HG02981 (cell line): ENCODE measurements around the gene KLRC4.
"Not testable (repeated sequence)": the region's sequence is repeated elsewhere in the genome, so short reads cannot be mapped to it uniquely, and the experiment has no call there.

Source experiments
- ATAC-seq: cut with Tn5 transposase; IDR thresholded peaks from one replicate; pipeline ENCODE4 v1.9.1; 2021; ENCODE audit warnings: mild to moderate bottlenecking, moderate library complexity; ENCODE audit not compliant: unreplicated experiment

The KLRC4 gene, protein sequence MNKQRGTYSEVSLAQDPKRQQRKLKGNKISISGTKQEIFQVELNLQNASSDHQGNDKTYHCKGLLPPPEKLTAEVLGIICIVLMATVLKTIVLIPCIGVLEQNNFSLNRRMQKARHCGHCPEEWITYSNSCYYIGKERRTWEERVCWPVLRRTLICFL

GRCh38 chr12:10409392-10409791 is at the start of gene KLRC4:
KLRC4 (minus strand) TSS chr12:10409757; CDS start chr12:10409575, 182 bp downstream.
- ATAC-seq: no peak

DNA sequence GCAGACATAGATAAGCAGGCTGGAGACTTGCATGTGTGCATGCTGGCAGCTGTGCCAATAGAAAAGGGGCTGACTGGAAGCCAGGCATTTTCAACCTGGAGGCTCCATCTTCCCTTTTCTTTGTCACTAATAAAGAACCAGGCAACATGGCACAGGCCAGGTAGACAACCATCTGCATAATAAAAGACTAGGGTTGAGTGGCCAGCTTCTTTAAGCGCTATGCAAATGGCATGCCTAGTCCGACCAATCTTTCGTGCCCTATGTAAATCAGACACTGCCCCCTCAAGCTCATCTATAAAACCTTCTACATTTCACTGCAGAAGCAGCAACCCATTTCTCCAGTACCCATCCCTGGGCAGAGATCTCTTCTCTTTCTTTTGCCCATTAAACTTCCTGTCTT is 48.2 kb upstream of the KLRC4 start:
- no peak for ATAC-seq

- ATAC-seq: no peak
Observed at GRCh38 chr12:10456856-10457255, 47.3 kb upstream of the KLRC4 start.

DNA sequence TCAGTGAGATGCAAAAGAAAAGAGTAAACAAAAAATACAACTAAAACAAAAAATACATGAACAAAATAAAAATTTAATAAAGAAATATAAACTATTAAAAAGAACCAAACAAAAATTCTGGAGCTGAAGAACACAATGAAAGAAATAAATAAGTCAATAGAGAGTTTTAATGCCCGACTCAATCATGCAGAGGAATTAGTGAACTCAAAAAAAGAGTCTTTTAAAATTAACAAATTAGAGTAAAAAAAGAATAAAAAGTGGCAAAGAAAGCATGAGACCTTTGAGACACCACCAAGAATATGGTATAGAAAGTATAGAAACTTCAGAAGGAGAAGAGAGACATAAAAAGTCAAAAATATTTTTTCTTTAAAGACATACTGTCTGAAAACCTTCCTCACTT is 46.2 kb upstream of the KLRC4 start:
- no peak for ATAC-seq

DNA sequence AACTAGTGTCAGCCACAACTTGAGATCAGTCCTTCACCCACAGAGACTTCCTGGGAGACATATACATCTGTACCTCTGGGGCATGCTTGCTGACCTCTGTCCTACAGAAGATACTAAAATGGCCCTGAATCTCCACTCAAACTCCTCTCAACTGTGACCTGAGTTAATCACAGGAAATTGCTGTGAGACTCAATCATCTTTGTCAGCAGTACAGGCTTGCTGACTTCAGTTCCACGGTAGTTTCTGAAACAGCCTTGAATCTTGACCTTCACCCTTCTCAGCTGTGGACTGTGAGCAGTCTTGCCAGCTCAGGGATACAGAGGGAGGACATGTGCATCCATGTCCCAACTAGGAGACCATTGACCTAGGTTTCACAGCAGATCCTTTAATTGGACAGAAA is 45.0 kb upstream of the KLRC4 start:
- no peak for ATAC-seq

GRCh38 chr12:10453156-10453555 is 43.6 kb upstream of the KLRC4 start, which contains the start of gene KLRC1:
KLRC1 (minus strand) TSS chr12:10453377; CDS start chr12:10451156, 2,221 bp downstream.
- ATAC-seq: no peak

- no peak for ATAC-seq
Observed at GRCh38 chr12:10448236-10448635, 38.7 kb upstream of the KLRC4 start.

DNA sequence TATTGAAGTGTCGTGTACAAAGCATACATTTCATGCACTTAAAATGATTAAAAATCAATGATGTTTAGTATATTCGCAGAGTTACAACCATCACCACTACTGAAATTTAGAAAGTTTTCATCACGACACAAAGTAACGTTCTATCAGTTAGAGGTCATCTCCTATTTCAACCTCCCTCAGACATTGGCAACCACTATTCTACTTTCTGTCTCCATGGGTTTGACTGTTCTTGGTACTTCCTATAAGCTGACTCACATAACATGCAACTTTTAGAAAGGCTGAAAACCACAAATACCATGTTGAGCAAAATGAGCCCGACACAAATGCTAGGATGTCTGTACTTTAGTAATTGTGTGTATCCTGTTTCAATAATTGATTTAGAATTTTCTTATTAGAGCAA is 36.5 kb upstream of the KLRC4 start:
- not testable (repeated sequence) for ATAC-seq

DNA sequence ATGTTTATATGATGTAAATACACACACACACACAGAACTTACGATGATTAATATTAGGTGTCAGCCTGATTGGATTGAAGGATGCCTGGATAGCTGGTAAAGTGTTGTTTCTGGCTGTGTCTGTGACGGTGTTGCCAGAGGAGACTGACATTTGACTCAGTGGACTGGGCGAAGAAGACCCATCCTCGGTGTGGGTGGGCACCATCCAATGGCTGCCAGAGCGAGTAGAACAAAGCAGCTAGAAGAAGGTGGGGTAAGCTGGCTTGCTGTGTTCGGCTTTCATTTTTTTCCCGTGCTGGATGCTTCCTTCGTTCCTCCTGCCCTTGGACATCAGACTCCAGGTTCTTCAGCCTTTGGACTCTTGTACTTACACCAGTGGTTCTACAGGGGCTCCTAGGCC is 31.6 kb upstream of the KLRC4 start:
- not testable (repeated sequence) for ATAC-seq

GRCh38 chr12:10439608-10440274 is 30.2 kb upstream of the KLRC4 start:
- not testable (repeated sequence) for ATAC-seq

DNA sequence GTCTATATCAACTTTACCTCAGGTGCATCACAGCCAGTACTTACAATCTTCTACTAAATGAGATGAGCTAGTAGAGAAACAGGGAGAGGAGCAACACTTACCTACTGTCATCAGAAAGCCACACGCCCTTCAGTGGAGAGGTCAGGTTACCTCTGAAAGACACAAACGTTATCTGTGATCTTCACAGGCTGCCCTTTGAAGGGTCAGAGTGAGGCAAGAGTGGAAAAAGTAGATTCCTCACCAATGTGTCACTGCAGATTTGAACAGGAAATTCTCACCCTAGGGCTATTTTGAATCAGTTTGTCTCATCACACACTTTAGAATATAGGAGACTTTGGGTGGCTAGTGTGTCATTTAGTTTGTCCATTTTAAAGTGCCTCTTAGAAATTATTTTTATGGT is 28.0 kb upstream of the KLRC4 start:
- not testable (repeated sequence) for ATAC-seq

- ATAC-seq: not testable (repeated sequence)
Observed at GRCh38 chr12:10435816-10436215, 26.3 kb upstream of the KLRC4 start, which contains the start of gene KLRC2. KLRC2 (minus strand) TSS chr12:10436010; CDS start chr12:10435986, 24 bp downstream.

DNA sequence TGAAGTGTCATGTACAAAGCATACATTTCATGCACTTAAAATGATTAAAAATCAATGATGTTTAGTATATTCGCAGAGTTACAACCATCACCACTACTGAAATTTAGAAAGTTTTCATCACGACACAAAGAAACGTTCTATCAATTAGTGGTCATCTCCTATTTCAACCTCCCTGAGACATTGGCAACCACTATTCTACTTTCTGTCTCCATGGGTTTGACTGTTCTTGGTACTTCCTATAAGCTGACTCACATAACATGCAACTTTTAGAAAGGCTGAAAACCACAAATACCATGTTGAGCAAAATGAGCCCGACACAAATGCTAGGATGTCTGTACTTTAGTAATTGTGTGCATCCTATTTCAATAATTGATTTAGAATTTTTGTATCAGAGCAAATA is 21.1 kb upstream of the KLRC4 start:
- ATAC-seq: not testable (repeated sequence)

- ATAC-seq: not testable (repeated sequence)
Observed at GRCh38 chr12:10425938-10426337, 16.4 kb upstream of the KLRC4 start.

- not testable (repeated sequence) for ATAC-seq
Observed at GRCh38 chr12:10424260-10424899, 14.8 kb upstream of the KLRC4 start.

DNA sequence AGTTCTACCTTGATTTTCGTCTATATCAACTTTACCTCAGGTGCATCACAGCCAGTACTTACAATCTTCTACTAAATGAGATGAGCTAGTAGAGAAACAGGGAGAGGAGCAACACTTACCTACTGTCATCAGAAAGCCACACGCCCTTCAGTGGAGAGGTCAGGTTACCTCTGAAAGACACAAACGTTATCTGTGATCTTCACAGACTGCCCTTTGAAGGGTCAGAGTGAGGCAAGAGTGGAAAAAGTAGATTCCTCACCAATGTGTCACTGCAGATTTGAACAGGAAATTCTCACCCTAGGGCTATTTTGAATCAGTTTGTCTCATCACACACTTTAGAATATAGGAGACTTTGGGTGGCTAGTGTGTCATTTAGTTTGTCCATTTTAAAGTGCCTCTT is 12.6 kb upstream of the KLRC4 start:
- ATAC-seq: not testable (repeated sequence)

GRCh38 chr12:10420334-10420733 is 10.8 kb upstream of the KLRC4 start, which contains the start of gene KLRC3:
KLRC3 (minus strand) TSS chr12:10420595; CDS start chr12:10420550, 45 bp downstream.
- not testable (repeated sequence) for ATAC-seq

- no peak for ATAC-seq
Observed at GRCh38 chr12:10408842-10409241, 715 bp downstream of the KLRC4 start.

DNA sequence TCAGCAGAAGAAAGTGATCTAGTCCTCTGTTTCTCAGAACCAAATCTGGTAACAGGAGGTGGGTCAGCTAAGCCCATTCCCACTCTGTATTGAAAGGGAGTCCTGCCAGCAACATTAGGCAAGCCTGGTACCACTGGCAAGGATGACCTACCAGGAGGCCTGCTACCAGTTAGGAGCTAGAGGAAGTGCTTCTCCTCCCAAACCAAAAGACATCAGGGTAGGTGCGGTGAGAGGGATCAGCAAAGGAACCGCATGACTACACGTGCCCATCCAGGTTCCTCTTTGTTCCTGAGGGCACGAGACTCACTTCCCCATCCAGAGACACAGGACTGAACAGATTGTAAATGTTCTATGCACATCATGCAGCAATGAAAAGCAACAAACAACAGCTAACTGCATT is 2.8 kb downstream of the KLRC4 start:
- ATAC-seq: no peak

GRCh38 chr12:10405294-10405693 is 4.3 kb downstream of the KLRC4 start:
- no peak for ATAC-seq

- ATAC-seq: no peak
Observed at GRCh38 chr12:10404798-10405197, 4.8 kb downstream of the KLRC4 start.

DNA sequence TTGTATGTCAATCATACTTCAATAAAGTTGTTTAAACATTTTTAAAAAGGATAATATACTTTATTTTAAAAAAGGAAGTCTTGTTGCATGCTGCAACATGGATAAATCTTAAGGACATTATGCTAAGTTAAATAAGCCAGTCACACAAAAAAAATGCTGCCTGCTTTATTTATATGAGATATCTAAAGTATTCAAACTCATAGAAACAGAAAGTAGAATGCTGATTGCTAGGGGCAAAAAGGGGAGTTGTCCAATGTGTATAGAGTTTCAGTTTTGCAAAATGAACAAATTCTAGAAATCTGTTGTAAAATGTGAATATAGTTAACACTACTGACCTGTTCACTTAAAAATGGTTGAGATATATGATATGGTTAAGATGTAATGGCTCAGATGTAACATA is 8.7 kb downstream of the KLRC4 start:
- no peak for ATAC-seq
